C4-2B (cell line): ENCODE results near the gene MAP3K5.

ENCODE experiments used
- ZFX ChIP-seq: fragments of 450-650 bp; IDR thresholded peaks from 2 replicates; pipeline ENCODE4 v1.6.1; 2017
- TF ChIP-seq, protein P1 (sequence below): fragments of 450-650 bp; conservative IDR thresholded peaks from 2 replicates; pipeline ENCODE4 v1.5.1; 2017; ENCODE audit warnings: mild to moderate bottlenecking

DNA sequence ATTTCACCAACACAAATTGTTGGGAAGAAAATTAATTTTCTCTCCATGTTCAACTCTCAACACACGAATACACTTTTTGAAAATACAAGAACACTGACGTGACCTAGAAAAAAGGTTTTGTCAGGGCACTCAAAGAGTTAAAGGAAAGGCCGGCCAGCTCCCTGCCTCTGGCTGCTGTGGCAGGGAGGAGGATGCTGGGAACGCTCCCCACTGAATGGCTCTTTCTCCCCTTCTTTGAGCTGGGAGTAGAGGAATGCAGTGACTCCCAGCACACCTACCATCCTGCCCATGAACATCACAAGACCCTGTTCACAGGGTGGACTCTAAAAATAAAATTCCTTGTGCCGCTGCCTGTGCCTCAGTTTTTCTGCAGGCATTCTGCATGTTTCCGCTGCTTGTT, 47.0 kb downstream of the MAP3K5 start:
- TF ChIP-seq, protein P1, sequence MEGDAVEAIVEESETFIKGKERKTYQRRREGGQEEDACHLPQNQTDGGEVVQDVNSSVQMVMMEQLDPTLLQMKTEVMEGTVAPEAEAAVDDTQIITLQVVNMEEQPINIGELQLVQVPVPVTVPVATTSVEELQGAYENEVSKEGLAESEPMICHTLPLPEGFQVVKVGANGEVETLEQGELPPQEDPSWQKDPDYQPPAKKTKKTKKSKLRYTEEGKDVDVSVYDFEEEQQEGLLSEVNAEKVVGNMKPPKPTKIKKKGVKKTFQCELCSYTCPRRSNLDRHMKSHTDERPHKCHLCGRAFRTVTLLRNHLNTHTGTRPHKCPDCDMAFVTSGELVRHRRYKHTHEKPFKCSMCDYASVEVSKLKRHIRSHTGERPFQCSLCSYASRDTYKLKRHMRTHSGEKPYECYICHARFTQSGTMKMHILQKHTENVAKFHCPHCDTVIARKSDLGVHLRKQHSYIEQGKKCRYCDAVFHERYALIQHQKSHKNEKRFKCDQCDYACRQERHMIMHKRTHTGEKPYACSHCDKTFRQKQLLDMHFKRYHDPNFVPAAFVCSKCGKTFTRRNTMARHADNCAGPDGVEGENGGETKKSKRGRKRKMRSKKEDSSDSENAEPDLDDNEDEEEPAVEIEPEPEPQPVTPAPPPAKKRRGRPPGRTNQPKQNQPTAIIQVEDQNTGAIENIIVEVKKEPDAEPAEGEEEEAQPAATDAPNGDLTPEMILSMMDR = no peak
- no peak for TF ChIP-seq ZFX
